Measurements from ENCODE around the gene GRB10.

DNA sequence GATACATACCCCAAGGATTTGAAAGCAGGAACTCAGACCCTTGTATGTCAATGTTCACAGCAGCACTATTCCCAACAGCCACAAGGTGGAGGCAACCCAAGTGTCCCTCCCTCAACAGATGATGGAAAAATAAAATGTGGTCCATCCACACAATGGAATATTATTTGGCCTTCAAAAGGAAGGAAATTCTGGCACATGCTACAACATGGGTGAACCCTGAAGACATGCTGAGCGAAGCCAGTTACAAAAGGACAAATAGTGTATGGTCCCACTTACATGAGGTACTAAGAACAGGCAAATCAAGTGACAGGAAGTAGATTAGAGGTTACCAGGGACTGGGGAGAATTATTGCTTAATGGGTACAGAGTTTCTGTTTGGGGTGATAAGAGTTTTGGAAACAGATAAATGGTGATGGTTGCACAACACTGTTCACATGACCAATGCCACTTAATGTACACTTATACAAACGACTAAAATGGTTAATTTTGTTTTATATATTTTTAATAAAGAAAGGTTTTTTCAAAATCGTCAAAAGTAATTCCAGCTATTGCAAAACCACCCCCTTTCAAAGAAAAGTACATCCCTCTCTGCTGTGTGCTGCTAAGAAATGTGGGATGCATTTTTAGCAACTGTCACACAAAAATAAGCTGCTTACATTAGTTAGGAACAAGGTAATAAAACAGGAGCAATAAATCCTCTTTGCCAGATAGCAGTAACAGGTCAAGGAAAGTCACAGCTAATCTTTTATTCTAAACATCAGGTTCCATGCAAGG lies 85.7 kb downstream of the GRB10 start:
- TF ChIP-seq CTCF (IDR thresholded peaks at IDR 0.05; ENCODE audit: low read depth, low read length) (peak; percentile 57), EZH2phosphoT487 (IDR thresholded peaks at IDR 0.05; ENCODE audit: low read depth) (no peak)
